Measurements from ENCODE around the gene ABCC1.
"Not testable (repeated sequence)": the region's sequence is repeated elsewhere in the genome, so short reads cannot be mapped to it uniquely, and the experiment has no call there.

Gene ABCC1

DNA sequence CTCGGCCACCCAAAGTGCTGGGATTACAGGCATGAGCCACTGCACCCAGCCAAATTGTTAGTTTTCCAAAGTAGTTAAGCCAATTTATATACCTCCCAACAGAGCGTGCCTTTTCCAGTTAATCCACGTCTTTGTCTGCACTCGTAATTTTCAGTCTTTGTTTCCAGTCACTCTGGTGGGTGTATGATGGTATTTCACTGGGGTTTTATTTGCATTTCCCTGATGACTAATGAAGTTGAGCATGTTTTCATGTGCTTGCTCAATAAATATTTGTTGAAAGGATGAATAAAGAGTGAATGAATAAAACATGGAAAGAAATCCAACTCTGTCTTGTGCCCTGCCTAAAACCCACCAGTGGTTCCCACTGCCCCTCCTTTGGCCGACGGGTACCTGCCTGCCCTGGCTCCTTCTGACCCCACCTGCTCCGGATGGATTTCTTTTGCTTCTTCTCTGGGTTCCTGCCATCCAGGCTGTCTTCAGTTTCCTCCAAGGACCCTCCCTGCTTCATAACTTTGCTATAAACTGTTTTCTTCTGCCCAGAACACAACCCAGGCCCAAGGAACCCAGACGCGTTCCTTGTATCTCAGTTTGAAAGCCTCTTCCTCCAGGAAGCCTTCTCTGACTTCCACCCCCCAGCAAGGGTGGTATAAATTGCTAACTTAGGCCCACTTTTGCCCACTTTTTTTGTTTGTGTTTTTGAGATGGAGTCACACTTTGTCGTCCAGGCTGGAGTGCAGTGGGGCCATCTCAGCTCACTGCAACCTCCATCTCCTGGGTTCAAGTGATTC lies 3.0 kb upstream of the ABCC1 start:
- ATAC-seq (no peak), DNase-seq (no peak)

DNA sequence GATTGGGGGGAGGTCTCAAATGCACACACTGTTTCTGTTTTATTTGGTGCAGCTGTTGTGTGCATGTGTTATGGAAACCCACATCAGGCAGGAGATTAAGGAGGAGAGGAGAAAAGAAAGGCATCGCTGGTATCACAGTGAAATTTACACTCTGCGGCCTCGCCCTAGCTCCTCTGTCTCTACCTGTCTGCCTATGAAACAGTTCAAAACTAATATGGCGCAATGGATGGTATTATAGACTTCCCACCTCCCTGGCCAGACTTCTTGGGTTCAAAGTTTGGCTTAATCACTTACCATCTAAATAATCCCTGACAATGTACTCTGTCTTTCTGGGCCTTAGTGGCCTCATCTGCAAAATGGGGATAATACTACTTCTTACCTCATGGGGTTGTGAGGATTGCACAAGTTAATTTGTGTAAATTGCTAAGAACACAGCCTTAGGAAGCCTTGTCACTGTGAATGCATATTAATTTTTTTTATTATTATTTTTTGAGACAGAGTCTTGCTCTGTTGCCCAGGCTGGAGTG lies 1.4 kb upstream of the ABCC1 start:
- no peak for DNase-seq
- ATAC-seq = no peak

DNA sequence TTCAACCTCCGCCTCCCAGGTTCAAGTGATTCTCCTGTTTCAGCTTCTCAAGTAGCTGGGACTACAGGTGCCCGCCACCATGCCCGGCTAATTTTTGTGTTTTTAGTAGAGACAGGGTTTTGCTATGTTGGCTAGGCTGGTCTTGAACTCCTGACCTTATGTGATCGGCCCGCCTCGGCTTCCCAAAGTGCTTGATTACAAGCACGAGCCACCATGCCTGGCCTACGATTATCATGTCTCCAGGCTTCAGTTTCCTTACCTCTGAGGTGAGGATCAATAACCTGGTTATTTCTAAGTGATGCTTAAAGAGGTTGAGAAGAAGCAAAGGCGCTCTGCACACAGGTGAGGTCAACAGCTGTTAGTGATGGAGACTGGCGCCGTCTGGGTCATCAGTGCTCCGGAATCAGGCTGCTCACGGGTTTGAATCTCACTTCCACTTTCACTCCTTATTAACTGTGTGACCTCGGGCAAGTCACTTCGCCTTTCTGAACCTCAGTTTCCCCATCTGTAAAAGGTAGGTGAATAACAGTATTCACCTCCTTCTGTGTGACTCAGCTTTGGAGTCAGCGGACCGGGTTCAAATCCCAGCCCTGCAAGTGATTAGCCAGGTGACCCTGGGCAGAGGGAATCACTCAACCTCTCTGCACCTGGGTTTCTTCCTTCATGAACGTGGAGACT lies 745 bp upstream of the ABCC1 start:
- ATAC-seq = no peak
- DNase-seq = peak; percentile 38

DNA sequence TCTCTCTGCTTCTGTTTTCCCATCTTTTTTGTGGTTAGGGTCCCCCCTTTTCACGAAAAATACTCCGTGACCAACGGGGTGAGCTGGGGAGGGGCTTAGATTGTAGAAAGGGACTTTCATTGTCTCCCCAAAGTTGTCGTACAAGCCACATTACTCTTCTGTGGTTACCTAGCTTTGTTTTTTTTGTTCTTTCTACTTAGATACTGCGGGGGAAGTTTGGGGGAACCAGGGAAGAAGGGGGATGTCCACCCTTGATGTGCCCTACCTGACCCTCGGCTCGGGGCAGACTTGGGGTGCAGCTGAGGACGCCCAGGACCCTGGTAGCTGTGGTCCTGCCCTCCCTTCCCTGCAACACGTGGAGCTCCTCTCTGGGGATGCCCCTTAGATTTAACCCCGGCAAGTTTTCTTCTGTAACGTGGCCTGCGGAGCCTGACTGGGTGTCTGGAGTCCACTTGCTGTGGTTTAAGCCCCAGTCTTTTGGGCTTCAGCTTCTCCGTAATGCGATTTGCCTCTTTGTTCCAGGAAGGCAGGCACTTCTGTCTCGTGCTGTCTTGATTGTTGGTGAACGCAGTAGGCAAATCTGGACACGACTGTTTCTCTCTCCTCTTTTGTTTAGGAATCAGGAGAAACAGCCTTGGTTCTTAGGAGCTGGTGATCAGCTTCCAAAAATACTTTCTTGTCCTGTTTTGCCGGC lies 892 bp downstream of the ABCC1 start:
- DNase-seq (peak; percentile 61), ATAC-seq (peak; percentile 32)

DNA sequence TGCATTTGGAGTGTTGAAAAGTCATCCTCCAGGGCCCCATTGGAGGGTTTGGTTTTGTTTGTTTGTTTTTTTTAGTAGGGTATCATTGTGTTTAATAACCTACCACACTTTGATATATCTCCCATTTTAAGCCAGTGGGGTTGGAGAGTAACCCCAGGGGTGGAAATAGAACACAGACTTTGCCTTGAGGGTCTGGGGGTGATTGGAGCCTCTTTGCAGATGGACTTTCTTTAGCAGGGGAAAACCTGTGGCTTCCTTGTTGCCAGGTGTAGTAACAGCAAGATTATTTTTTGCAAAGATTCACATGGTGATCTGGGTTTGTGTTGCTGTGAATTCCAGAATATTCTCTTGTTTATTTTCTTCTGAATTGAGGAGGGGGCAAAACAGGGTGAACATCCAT lies 1.5 kb downstream of the ABCC1 start:
- ATAC-seq (no peak), DNase-seq (no peak)

DNA sequence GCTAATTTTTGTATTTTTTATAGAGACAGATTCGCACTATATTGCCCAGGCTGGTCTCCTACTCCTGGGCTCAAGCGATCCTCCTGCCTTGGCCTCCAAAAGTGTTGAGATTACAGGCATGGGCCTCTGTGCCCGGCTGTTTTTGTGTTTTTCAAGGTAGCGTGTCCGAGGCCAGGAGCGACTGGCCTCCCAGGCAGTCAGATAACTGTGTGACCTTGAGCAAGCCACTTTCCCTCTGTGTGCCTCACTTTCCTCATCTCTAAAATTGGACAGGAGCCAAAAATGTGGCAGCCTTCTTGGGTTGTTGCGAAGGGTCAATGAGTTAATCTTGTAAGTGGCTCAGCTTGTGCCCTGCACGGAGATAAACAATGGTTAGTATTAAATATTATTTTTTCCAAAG lies 2.4 kb downstream of the ABCC1 start:
- DNase-seq (no peak), ATAC-seq (no peak)

DNA sequence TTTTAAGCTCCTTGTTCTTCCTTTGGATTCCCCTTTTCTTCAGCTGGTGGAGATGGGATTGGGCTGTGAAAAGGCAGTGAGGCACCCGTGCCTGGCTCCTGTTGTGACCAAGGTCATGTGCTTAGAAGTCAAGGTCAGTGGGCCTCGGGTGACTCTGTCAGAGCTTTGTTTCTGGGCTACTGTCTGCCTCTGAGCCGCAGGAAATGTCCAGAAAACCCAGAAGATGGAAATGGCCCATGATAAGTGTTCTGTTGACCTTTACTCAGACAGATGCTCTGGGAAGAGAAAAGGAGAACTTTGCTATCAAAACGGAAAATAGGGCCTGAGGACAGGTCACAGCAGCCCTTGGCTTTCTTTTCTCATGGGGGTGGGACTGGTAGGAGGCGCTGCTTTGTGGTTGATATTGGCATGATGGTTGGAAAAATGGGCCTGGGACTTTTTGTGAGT lies 2.9 kb downstream of the ABCC1 start:
- peak; percentile 42 for ATAC-seq
- peak; percentile 44 for DNase-seq

DNA sequence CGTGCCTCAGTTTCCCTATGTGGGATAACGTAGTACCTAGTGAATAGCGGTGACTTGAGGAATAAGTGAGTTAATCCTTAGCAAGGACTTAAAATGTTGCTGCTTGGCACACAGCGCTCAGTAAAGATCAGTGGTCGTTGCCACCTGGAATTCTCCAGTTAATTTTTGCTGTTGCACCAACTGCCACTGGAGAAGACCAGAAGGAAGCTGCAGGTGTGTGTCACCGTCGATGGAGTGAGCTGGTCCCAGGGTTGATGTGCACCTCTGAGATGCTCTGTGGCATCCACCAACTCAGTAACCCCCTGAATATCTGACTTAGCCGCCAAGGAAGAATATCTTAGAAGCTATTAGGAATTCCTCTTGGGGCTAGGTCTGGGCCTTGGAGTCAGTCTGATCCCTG lies 4.1 kb downstream of the ABCC1 start:
- ATAC-seq = no peak
- DNase-seq = no peak

DNA sequence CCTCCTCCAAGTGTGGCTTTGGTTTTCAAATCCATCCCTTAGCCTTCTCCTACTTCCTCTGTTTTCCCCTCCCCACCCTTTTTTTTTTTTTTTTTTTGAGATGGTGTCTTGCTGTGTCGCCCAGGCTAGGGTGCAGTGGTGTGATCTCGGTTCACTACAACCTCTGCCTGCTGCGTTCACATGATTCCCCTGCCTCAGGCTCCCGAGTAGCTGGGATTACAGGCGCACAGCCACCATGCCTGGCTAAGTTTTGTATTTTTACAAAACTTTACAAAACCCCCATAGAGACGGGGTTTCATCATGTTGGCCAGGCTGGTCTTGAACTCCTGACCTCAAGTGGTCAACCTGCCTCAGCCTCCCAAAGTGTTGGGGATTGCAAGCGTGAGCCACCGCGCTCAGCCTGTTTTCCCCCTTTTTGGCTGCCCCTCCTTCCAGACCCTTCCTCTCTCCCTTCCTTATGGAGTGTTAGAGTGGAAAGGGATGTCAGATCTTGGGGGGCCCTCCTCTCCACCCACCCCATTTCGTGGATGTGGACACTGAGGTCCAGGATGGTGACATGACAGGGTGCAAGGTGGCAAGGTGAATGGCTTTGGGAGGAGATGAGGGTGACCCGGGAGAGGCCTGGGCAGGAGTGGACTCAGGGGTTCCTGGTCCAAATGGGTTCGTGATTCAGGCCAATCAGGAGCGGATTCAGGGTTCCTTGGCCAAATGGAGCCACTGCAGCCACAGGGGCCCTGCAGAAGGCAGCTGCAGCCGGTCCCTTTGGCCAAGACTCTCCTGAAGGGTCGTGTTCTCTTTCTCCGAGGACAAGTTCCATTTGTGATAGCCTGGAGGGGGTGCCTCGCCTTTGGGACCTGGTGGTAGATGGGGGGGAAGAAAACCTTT lies 4.8 kb downstream of the ABCC1 start:
- ATAC-seq (no peak), DNase-seq (no peak)

DNA sequence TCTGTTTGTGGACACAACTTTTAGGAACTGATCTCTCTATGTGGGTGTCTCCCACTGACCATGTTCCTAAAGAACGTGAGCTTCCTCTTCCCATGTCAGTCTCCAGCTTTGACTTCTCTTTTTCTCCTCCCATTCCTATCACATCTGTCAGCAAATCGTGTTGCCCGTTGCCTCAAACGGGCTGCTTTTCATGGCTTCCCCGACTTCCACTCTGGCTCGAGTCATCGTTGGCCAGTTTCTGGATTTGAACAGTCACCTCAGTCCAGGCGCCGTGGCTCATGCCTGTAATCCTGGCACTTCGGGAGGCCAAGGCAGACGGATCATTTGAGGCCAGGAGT lies 5.4 kb downstream of the ABCC1 start:
- DNase-seq (no peak), ATAC-seq (no peak)

DNA sequence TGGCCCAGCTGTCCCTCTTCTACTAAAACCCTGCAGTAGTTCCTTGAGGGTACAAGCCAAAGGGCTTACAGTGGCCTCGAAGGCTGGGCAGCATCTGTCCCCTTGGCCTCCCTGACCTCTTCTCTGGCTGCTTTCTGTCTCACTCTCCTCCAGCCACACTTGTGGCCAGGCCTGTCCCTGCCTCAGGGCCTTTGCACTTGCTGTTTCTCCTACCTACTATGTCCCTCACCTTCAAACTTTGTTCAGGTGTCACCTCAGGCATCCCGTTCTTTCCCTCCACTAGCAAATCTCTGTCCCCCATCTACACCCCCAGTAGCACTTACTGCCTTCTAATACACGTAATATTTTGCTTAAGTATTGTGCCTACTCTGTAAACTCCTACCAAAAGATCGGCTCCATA lies 6.0 kb downstream of the ABCC1 start:
- DNase-seq (no peak), ATAC-seq (no peak)

DNA sequence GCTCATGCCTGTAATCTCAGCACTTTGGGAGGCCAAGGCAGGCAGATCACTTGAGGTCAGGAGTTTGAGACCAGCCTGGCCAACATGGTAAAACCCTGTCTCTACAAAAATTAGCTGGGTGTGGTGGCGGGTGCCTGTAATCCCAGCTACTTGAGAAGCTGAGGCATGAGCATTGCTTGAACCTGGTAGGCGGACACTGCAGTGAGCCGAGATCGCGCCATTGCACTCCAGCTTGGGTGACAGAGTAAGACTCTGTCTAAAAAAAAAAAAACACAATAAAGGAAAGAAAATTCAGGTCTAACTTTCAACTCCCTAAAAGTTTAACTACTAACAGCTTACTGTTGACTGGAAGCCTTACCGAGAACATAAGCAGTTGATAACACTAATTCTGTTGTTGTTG lies 6.7 kb downstream of the ABCC1 start:
- DNase-seq, ATAC-seq: not testable (repeated sequence)

DNA sequence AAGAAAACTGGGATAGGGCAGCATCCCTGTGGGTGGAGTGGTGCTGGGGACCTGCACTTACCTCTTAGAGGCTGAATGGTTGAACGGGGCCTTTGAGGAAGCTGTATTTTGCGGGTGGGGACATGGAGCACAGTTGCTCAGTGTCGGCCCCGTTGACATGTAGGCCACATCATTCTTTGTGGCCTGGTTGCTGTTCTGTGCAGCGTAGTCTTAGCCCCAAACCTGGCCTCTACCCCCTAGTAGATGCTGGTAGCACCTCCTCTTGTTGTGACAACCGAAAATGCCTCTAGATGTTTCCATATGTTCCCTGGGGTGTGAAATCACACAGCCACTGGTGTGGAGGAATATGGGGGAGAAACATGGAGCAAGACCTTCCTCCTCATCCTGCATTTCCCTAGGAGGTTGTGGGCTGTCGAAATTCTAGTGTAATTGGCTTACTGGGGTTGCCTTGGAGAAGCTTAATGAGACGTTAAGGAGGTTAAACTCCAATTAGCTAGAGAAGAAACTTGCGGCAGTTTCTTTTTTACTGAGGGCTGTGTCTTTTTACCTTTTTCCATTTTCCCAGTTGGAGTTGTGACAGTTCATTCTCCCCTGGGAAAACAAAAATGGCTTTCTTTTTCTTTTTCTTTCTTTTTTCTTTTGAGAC lies 9.4 kb downstream of the ABCC1 start:
- DNase-seq = no peak
- no peak for ATAC-seq

DNA sequence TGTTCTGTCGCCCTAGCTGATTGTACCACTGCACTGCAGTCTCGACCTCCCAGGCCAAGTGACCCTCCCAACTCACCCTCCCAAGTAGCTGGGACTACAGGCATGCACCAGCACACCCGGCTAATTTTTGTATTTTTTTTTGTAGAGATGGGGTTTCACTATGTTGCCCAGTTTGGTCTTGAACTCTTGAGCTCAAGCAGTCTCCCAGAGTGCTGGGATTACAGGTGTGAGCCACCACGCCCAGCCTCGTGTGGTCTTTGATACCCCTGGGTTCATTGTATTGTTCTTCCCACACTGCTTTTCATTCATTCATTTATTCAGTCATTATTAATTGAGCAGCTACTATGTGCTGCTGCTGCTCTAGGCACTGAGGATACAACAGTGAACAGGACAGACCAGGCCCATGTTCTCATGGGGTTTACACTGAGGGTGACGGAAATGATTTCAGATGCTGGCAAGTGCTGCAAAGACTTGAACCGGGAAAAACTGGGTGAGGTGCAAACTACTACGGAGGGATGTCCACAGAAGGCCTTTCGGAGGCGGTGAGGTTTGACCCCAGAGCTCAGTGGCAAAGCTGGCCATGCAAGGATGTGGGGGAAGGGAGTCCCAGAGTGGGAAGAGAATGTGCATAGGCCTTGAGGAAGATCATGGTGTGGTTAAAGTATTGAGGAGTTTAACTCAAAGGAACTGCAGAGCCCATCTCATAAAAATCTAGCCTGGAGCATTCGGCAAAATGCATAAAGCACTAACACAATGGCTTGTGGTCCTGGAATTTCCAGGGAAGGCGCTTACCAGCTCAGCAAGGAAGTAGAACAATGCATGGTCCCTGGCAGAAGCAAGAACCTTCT lies 10.9 kb downstream of the ABCC1 start:
- no peak for DNase-seq
- no peak for ATAC-seq

DNA sequence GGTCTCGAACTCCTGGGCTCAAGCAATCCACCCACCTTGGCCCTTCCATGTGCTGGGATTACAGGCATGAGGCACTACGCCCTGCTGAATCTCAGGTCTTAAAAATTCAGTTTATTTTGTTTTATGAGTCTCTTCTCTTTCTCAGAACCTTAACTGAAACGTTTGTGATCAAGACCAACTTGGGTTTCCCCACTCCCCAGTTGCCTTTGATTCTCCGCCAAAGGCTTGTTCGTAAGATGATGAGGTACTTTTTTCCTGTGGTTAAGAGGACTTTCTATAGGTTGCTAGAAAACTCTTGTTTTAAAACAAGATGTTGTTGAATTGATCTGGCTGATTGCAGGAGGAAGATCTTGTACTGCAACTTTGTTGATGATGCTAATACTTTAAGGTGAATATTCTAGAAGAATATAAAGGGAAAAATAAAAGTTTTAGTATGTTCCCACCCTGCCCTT lies 11.7 kb downstream of the ABCC1 start:
- peak; percentile 93 for ATAC-seq
- peak; percentile 59 for DNase-seq

DNA sequence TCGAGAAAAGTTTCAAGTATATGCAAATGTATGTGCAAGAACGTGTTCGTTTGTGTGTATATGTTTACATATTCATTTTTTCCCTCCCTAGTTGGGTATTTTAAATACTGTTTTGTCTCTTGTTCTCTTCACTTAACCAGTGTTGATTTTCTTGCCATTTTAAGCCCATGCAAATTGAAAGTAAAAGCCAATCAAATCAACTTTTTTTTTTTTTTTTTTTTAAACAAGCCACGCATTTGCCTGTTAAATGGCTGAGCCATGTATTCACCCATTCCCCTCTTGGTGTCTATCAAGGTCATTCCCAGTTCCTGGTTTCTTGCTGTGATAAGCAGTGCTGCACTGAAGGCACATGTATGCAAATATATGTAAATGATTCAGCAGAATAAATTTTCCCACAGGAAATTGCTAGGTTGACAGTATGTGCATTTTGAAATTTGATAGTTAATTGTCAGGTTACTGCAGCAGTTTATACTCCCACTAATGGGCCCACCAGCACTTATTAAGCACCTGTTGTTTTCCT lies 12.2 kb downstream of the ABCC1 start:
- no peak for DNase-seq

DNA sequence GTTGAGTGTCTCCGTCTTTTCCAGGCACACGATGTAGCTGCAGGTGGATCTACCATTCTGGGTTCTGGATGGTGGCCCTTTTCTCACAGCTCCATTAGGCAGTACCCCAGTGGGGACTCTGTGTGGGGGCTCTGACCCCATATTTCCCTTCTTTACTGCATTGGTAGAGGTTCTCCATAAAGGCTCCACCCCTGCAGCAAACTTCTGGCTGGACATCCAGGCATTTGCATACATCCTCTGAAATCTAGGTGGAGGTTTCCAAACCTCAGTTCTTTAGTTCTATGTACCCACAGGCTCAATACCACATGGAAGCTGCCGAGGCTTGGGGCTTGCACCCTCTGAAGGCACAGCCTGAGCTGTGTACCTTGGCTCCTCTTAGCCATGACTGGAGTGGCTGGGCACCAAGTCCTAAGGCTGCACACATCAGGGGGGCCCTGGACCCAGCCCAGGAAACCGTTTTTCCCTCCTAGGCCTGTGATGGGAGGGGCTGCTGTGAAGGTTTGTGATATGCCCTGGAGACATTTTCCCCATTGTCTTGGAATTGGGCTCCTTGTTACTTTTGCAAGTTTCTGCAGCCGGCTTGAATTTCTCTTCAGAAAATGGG lies 14.0 kb downstream of the ABCC1 start:
- ATAC-seq (no peak), DNase-seq (no peak)

More for the DNA sequence above, 12.2 kb downstream of the ABCC1 start:
- peak; percentile 19 for ATAC-seq

DNA sequence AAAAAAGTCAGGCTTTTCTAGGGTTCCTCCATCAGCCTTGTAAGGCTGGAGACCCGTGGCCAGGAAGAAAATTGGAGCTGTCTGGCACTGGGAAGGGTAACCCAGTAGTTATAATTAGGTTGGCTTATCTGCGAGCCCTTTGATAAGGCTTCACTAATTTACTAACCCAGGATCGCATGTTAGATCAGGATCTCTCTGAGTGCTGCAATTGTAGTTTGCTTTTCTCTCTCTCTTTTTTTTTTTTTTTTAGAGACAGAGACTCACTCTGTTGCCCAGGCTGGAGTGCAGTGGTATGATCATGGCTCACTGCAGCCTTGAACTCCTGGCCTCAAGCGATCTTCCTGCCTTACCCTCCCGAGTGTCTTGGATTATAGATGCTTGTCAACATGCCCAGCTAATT lies 17.0 kb downstream of the ABCC1 start:
- DNase-seq = no peak
- no peak for ATAC-seq

DNA sequence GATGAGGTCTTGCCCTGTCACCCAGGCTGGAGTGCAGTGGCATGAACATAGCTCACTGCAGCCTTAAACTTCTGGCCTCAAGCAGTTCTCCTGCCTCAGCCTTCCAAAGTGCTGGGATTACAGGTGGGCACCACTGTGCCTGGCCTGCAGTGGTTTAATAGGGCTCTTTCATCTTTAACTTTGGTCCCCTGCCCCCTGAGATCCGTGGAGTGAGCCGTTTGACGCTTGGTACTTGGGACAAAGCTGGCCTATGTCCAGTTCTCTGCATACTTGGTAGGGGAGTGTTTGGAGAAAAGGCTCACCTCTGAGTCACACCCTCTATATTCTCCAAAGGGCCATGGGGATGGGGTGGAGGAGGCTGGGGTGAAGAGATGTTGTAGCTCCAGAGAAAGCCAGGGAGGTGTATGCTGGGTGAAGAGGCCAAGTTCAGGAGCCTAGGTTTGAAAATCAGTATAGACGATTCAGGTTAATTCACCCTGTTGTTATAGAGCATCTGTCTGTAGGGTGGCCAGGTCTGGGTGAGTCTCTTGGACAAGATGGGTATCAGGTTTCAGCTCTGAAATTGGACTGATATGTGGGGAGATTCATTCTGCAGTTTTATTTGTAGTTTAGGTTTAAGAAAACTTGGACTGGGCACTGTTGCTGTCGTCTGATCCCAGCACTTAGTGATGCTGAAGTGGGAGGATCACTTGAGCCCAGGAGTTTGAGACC lies 17.6 kb downstream of the ABCC1 start:
- ATAC-seq = no peak
- no peak for DNase-seq
